Activated CD8-positive, alpha-beta memory T cell treated with anti-CD3 and anti-CD28 coated beads, Interleukin-2, amount 10 ng/mL, durations not matched to agents 7 days and 5 days (primary cell): ENCODE measurements around the gene NDST1. TPM values are rescaled to one million over a fixed set of nuclear protein-coding genes. Genes with fewer than 3 reads are reported as not detected.

Experiments used
- ATAC-seq: fragments of 150-1000 bp; cut with Tn5 transposase; one replicate; pipeline ENCODE4 v1.10.0; 2021; ENCODE audit warnings: moderate library complexity
- CTCF ChIA-PET: fragments of 350-600 bp; sonication (Branson Sonifier 250); formaldehyde crosslinking; loops from one replicate; lab custom pipeline; 2021; ENCODE audit warnings: antibody characterized with exemption; lab: Charles Lee
- DNase-seq: peaks from one replicate; pipeline ENCODE4 v3.0.0-alpha.2; 2020
- H3K27ac Mint-ChIP-seq: one replicate; pipeline ENCODE4 v1.8.0; 2021; ENCODE audit warnings: mild to moderate bottlenecking, mixed read lengths
- H3K27me3 Mint-ChIP-seq: one replicate; pipeline ENCODE4 v1.8.0; 2021; ENCODE audit warnings: mixed read lengths
- H3K36me3 Mint-ChIP-seq: one replicate; pipeline ENCODE4 v1.8.0; 2021; ENCODE audit warnings: mild to moderate bottlenecking, mixed read lengths
- H3K4me1 Mint-ChIP-seq: one replicate; pipeline ENCODE4 v1.8.0; 2021; ENCODE audit warnings: mixed read lengths
- H3K4me3 Mint-ChIP-seq: one replicate; pipeline ENCODE4 v1.8.0; 2021; ENCODE audit warnings: mild to moderate bottlenecking, moderate library complexity, mixed read lengths
- H3K9me3 Mint-ChIP-seq: one replicate; pipeline ENCODE4 v1.8.0; 2022; ENCODE audit warnings: low read depth, mixed read lengths
- total RNA-seq, 2 experiments: library from RNA; stranded (reverse); gene quantifications; one replicate each; pipeline ENCODE4 v1.2.3, GENCODE V29; 2021

NDST1 gene
- total RNA-seq, 2 experiments from 2014 or later, result 0.58 to 0.68 TPM

GRCh38 chr5:150539206-150539605, 31.3 kb downstream of the NDST1 start:
- DNase-seq, result no peak
- no peaks in the 10 kb centered on the region for H3K4me1 Mint-ChIP-seq
- no peak for ATAC-seq
- peaks cover 2% of the 10 kb centered on the region for H3K27me3 Mint-ChIP-seq
- H3K27ac Mint-ChIP-seq, result no peak overlapping the region
- no peaks in the 10 kb centered on the region for H3K36me3 Mint-ChIP-seq
- CTCF ChIA-PET, result interaction anchor here (1.0 kb wide), 1 partner anchor 80 kb away, joined by 5 read pairs; no protein-coding TSS in a partner anchor
- no peaks in the 10 kb centered on the region for H3K9me3 Mint-ChIP-seq
- H3K4me3 Mint-ChIP-seq, result no peak overlapping the region

GRCh38 chr5:150540042-150540441, 32.1 kb downstream of the NDST1 start:
- no peaks in the 10 kb centered on the region for H3K36me3 Mint-ChIP-seq
- CTCF ChIA-PET, result no interaction called here
- H3K4me1 Mint-ChIP-seq, result no peaks in the 10 kb centered on the region
- no peak for ATAC-seq
- H3K27me3 Mint-ChIP-seq, result peaks cover 2% of the 10 kb centered on the region
- H3K4me3 Mint-ChIP-seq, result no peak overlapping the region
- no peaks in the 10 kb centered on the region for H3K9me3 Mint-ChIP-seq
- H3K27ac Mint-ChIP-seq, result no peak overlapping the region
- DNase-seq, result no peak

GRCh38 chr5:150540615-150541396, 32.9 kb downstream of the NDST1 start:
- ATAC-seq (no peak), DNase-seq (no peak)
- Mint-ChIP-seq H3K27ac (no peak overlapping the region), H3K9me3 (no peaks in the 10 kb centered on the region), H3K27me3 (peaks cover 2% of the 10 kb centered on the region), H3K4me3 (no peak overlapping the region), H3K4me1 (no peaks in the 10 kb centered on the region), H3K36me3 (no peaks in the 10 kb centered on the region)
- CTCF ChIA-PET, result no interaction called here

GRCh38 chr5:150541397-150541675, 33.4 kb downstream of the NDST1 start:
- CTCF ChIA-PET, result no interaction called here
- no peak for ATAC-seq
- peaks cover 2% of the 10 kb centered on the region for H3K27me3 Mint-ChIP-seq
- no peaks in the 10 kb centered on the region for H3K36me3 Mint-ChIP-seq
- H3K27ac Mint-ChIP-seq, result no peak overlapping the region
- H3K9me3 Mint-ChIP-seq, result no peaks in the 10 kb centered on the region
- no peak for DNase-seq
- no peak overlapping the region for H3K4me3 Mint-ChIP-seq
- H3K4me1 Mint-ChIP-seq, result no peaks in the 10 kb centered on the region

- H3K36me3 Mint-ChIP-seq, result no peaks in the 10 kb centered on the region
- CTCF ChIA-PET, result interaction anchor here (1.4 kb wide), 1 partner anchor 89 kb away, joined by 4 read pairs; no protein-coding TSS in a partner anchor
- H3K4me3 Mint-ChIP-seq, result no peak overlapping the region
- no peaks in the 10 kb centered on the region for H3K9me3 Mint-ChIP-seq
- DNase-seq (no peak), ATAC-seq (no peak)
- peaks cover 2% of the 10 kb centered on the region for H3K27me3 Mint-ChIP-seq
- H3K4me1 Mint-ChIP-seq, result no peaks in the 10 kb centered on the region
- no peak overlapping the region for H3K27ac Mint-ChIP-seq
Measured at GRCh38 chr5:150541895-150542294, 34.0 kb downstream of the NDST1 start.

- H3K4me1 Mint-ChIP-seq, result no peaks in the 10 kb centered on the region
- ATAC-seq (no peak), DNase-seq (no peak)
- CTCF ChIA-PET, result interaction anchor here (1.4 kb wide), 1 partner anchor 90 kb away, joined by 4 read pairs; no protein-coding TSS in a partner anchor
- H3K27me3 Mint-ChIP-seq, result no peaks in the 10 kb centered on the region
- H3K27ac Mint-ChIP-seq, result no peak overlapping the region
- no peak overlapping the region for H3K4me3 Mint-ChIP-seq
- no peaks in the 10 kb centered on the region for H3K36me3 Mint-ChIP-seq
- no peaks in the 10 kb centered on the region for H3K9me3 Mint-ChIP-seq
Measured at GRCh38 chr5:150542933-150543445, 35.1 kb downstream of the NDST1 start.

GRCh38 chr5:150544611-150545219, 36.8 kb downstream of the NDST1 start:
- H3K36me3 Mint-ChIP-seq, result no peaks in the 10 kb centered on the region
- H3K9me3 Mint-ChIP-seq, result no peaks in the 10 kb centered on the region
- no peak overlapping the region for H3K27ac Mint-ChIP-seq
- CTCF ChIA-PET, result interaction anchor here (0.8 to 3.7 kb wide), 12 partner anchors 10 to 306 kb away, joined by 3 to 30 read pairs (median 4); partner anchors contain the start of genes IRGM and NDST1
- no peaks in the 10 kb centered on the region for H3K27me3 Mint-ChIP-seq
- no peaks in the 10 kb centered on the region for H3K4me1 Mint-ChIP-seq
- H3K4me3 Mint-ChIP-seq, result no peak overlapping the region
- DNase-seq, result peak; percentile 78
- ATAC-seq, result peak; percentile 96

GRCh38 chr5:150545246-150545645, 37.3 kb downstream of the NDST1 start:
- ATAC-seq, result no peak
- CTCF ChIA-PET, result interaction anchor here (0.7 to 3.7 kb wide), 14 partner anchors 11 to 305 kb away, joined by 3 to 30 read pairs (median 4); partner anchors contain the start of genes IRGM and NDST1
- Mint-ChIP-seq H3K27ac (no peak overlapping the region), H3K4me1 (no peaks in the 10 kb centered on the region), H3K9me3 (no peaks in the 10 kb centered on the region), H3K4me3 (no peak overlapping the region), H3K36me3 (no peaks in the 10 kb centered on the region), H3K27me3 (no peaks in the 10 kb centered on the region)
- DNase-seq, result no peak

GRCh38 chr5:150548123-150548522, 40.2 kb downstream of the NDST1 start:
- ATAC-seq (no peak), DNase-seq (no peak)
- H3K27me3 Mint-ChIP-seq, result no peaks in the 10 kb centered on the region
- CTCF ChIA-PET, result interaction anchor here (0.7 to 2.0 kb wide), 3 partner anchors 9 to 89 kb away, joined by 4 to 8 read pairs (median 5); no protein-coding TSS in a partner anchor
- H3K4me3 Mint-ChIP-seq, result no peak overlapping the region
- no peaks in the 10 kb centered on the region for H3K36me3 Mint-ChIP-seq
- H3K4me1 Mint-ChIP-seq, result no peaks in the 10 kb centered on the region
- no peaks in the 10 kb centered on the region for H3K9me3 Mint-ChIP-seq
- H3K27ac Mint-ChIP-seq, result no peak overlapping the region

GRCh38 chr5:150549735-150550134, 41.8 kb downstream of the NDST1 start:
- ATAC-seq (no peak), DNase-seq (no peak)
- Mint-ChIP-seq H3K27ac (no peak overlapping the region), H3K4me3 (no peak overlapping the region), H3K27me3 (no peaks in the 10 kb centered on the region), H3K9me3 (no peaks in the 10 kb centered on the region), H3K36me3 (no peaks in the 10 kb centered on the region), H3K4me1 (no peaks in the 10 kb centered on the region)
- CTCF ChIA-PET, result interaction anchor here (1.1 to 1.5 kb wide), 2 partner anchors 12 to 26 kb away, joined by 3 to 5 read pairs; no protein-coding TSS in a partner anchor

- no peak for ATAC-seq
- no peak for DNase-seq
- Mint-ChIP-seq H3K4me3 (no peak overlapping the region), H3K9me3 (no peaks in the 10 kb centered on the region), H3K4me1 (no peaks in the 10 kb centered on the region), H3K36me3 (no peaks in the 10 kb centered on the region), H3K27ac (no peak overlapping the region), H3K27me3 (no peaks in the 10 kb centered on the region)
- CTCF ChIA-PET, result interaction anchor here (1.4 to 1.5 kb wide), 2 partner anchors 10 to 11 kb away, joined by 5 read pairs; no protein-coding TSS in a partner anchor
Measured at GRCh38 chr5:150550286-150550685, 42.4 kb downstream of the NDST1 start.

- H3K4me3 Mint-ChIP-seq, result no peak overlapping the region
- no peak for ATAC-seq
- CTCF ChIA-PET, result interaction anchor here (1.4 to 1.5 kb wide), 3 partner anchors 9 to 92 kb away, joined by 4 to 5 read pairs (median 5); no protein-coding TSS in a partner anchor
Measured at GRCh38 chr5:150551066-150551465, 43.1 kb downstream of the NDST1 start.

GRCh38 chr5:150553402-150553801, 45.5 kb downstream of the NDST1 start:
- Mint-ChIP-seq H3K27ac (no peak overlapping the region), H3K4me3 (no peak overlapping the region), H3K4me1 (no peaks in the 10 kb centered on the region), H3K9me3 (no peaks in the 10 kb centered on the region), H3K36me3 (no peaks in the 10 kb centered on the region), H3K27me3 (no peaks in the 10 kb centered on the region)
- no peak for ATAC-seq
- CTCF ChIA-PET, result interaction anchor here (1.2 to 1.5 kb wide), 2 partner anchors 147 to 294 kb away, joined by 4 read pairs; partner anchors contain the start of genes IRGM and RBM22
- DNase-seq, result no peak

More at GRCh38 chr5:150551066-150551465, 43.1 kb downstream of the NDST1 start:
- DNase-seq, result no peak
- no peaks in the 10 kb centered on the region for H3K4me1 Mint-ChIP-seq
- no peaks in the 10 kb centered on the region for H3K36me3 Mint-ChIP-seq
- no peaks in the 10 kb centered on the region for H3K27me3 Mint-ChIP-seq
- H3K9me3 Mint-ChIP-seq, result no peaks in the 10 kb centered on the region
- no peak overlapping the region for H3K27ac Mint-ChIP-seq
